RWPE2 (cell line): ENCODE measurements around the gene ATAD5.
"Not testable (repeated sequence)": the region's sequence is repeated elsewhere in the genome, so short reads cannot be mapped to it uniquely, and the experiment has no call there.

ENCODE experiments used
- ATAC-seq: fragments of 200-7000 bp; cut with Tn5 transposase; 3 replicates; pipeline ENCODE4 v1.9.1; 2021; ENCODE audit warnings: low read depth
- DNase-seq: peaks from one replicate; pipeline ENCODE4 v3.0.0-alpha.2; 2020; ENCODE audit warnings: low spot score
- H3K27ac ChIP-seq: fragments of 450-650 bp; 2 replicates; pipeline ENCODE4 v1.5.1; 2017; ENCODE audit warnings: mild to moderate bottlenecking; ENCODE audit not compliant: poor library complexity, severe bottlenecking
- H3K27me3 ChIP-seq: fragments of 250-450 bp; sonication (Bioruptor Pico); 2 replicates; pipeline ENCODE4 v1.5.1; 2021; ENCODE audit warnings: mild to moderate bottlenecking, moderate library complexity; ENCODE audit not compliant: insufficient read depth, poor library complexity, severe bottlenecking
- H3K36me3 ChIP-seq: fragments of 250-450 bp; sonication (Bioruptor Pico); 2 replicates; pipeline ENCODE4 v1.5.1; 2020; ENCODE audit warnings: low read depth, mild to moderate bottlenecking, moderate library complexity
- H3K4me1 ChIP-seq: fragments of 250-450 bp; sonication (Bioruptor Pico); 2 replicates; pipeline ENCODE4 v1.5.1; 2021; ENCODE audit warnings: mild to moderate bottlenecking, moderate library complexity; ENCODE audit not compliant: insufficient read depth, poor library complexity, severe bottlenecking
- H3K4me3 ChIP-seq: fragments of 250-450 bp; sonication (Bioruptor Pico); 2 replicates; pipeline ENCODE4 v1.5.1; 2021; ENCODE audit warnings: mild to moderate bottlenecking, moderate library complexity; ENCODE audit not compliant: severe bottlenecking
- H3K9me3 ChIP-seq: fragments of 250-450 bp; sonication (Bioruptor Pico); 2 replicates; pipeline ENCODE4 v1.5.1; 2021; ENCODE audit warnings: mild to moderate bottlenecking, moderate library complexity; ENCODE audit not compliant: severe bottlenecking
- TF ChIP-seq, protein P1 (sequence below): fragments of 450-650 bp; IDR thresholded peaks from one replicate; pipeline ENCODE4 v1.5.1; 2017; ENCODE audit warnings: mild to moderate bottlenecking, moderate library complexity; ENCODE audit not compliant: poor library complexity, severe bottlenecking

The ATAD5 gene

DNA sequence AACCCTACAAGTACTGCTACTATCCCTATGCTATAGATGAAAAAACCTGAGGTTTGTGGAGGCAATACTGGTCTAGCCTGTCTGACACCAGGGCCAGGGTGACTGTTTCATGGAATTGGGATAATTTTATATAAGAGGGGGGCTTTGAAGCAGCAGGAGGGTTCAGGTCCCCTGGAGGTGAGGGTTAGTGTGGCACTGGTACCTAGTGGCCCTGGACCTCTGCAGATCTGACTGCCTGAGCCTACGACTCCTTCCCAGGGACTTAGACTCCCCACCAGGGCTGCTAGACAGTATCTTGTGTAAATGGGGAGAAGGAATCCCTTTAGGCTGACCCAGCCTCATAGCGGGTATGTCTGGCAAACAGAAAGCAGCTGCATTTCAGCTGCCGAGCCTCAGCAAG is 96.8 kb downstream of the ATAD5 start:
- no peaks in the 10 kb centered on the region for H3K4me1 ChIP-seq
- no peak overlapping the region for H3K27ac ChIP-seq
- no peaks in the 10 kb centered on the region for H3K9me3 ChIP-seq
- peaks cover 9% of the 10 kb centered on the region for H3K27me3 ChIP-seq
- TF ChIP-seq, protein P1, sequence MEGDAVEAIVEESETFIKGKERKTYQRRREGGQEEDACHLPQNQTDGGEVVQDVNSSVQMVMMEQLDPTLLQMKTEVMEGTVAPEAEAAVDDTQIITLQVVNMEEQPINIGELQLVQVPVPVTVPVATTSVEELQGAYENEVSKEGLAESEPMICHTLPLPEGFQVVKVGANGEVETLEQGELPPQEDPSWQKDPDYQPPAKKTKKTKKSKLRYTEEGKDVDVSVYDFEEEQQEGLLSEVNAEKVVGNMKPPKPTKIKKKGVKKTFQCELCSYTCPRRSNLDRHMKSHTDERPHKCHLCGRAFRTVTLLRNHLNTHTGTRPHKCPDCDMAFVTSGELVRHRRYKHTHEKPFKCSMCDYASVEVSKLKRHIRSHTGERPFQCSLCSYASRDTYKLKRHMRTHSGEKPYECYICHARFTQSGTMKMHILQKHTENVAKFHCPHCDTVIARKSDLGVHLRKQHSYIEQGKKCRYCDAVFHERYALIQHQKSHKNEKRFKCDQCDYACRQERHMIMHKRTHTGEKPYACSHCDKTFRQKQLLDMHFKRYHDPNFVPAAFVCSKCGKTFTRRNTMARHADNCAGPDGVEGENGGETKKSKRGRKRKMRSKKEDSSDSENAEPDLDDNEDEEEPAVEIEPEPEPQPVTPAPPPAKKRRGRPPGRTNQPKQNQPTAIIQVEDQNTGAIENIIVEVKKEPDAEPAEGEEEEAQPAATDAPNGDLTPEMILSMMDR = no peak
- no peak overlapping the region for H3K4me3 ChIP-seq
- DNase-seq (no peak), ATAC-seq (no peak)
- H3K36me3 ChIP-seq = no peaks in the 10 kb centered on the region

DNA sequence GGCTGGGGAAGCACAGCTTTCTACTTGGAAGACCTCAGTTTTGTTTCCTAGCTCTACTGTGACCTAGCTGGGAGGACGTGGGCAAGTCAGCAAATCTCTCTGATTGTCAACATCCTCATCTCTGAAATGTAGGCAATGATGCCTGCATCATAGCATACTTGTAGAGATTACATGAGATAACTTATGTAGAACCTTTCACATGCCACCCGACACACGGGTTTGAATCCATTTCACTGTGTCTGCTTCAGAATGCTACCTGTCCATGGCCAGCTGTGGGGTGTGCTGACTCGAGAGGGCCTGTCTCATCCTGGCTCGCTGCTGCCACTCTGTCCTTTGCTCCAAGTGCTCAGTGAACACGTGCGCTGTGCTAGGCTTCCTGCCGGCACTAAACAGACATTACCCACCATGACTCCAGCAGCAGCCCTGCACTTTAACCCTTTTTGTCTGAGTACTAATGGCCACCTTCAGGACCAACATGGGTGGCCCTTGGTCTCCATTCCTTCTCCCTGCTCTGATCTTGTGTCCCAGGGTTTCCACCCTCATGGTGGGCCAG is 97.4 kb downstream of the ATAD5 start:
- TF ChIP-seq, protein P1 = no peak
- Histone ChIP-seq H3K36me3 (no peaks in the 10 kb centered on the region), H3K27ac (no peak overlapping the region), H3K4me3 (no peak overlapping the region), H3K4me1 (no peaks in the 10 kb centered on the region), H3K9me3 (no peaks in the 10 kb centered on the region), H3K27me3 (peaks cover 5% of the 10 kb centered on the region)
- DNase-seq (no peak), ATAC-seq (no peak)

DNA sequence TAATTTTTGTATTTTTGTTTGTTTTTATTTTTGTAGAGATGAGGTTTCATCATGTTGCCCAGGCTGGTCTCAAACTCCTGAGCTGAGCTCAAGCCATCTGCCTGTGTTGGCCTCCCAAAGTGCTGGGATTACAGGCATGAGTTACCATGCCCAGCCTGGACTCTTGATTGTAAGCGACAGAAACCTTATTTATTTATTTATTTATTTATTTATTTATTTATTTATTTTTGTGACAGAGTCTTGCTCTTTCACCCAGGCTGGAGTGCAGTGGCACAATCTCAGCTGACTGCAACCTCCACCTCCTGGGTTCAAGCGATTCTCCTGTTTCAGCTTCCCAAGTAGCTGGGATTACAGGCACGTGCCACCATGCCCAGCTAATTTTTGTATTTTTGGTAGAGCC is 98.1 kb downstream of the ATAD5 start:
- H3K27me3 ChIP-seq, DNase-seq, H3K4me3 ChIP-seq, ATAC-seq, H3K27ac ChIP-seq, H3K9me3 ChIP-seq, H3K36me3 ChIP-seq, H3K4me1 ChIP-seq: not testable (repeated sequence)

DNA sequence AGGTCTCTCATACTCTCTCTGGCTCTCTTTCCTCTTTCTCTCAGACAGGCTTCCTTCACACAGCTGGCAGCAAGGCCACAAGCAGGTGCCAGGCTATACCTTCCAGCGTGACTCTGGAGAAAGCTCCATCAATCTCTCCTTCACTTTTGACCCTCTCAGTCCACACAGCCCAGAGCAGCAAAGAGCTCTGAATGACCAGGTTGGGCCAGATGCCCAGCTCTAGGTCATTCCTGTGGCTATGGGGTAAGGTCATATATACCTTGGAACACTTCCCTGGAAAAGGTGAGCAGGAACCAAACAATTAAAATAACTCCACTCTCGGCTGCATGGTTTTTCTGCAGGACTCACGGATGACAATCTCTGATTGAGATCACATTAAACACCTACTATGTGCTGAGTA is 98.7 kb downstream of the ATAD5 start:
- ATAC-seq (no peak), DNase-seq (no peak)
- no peaks in the 10 kb centered on the region for H3K9me3 ChIP-seq
- TF ChIP-seq, protein P1 = no peak
- H3K27me3 ChIP-seq = no peaks in the 10 kb centered on the region
- no peaks in the 10 kb centered on the region for H3K4me1 ChIP-seq
- no peak overlapping the region for H3K4me3 ChIP-seq
- H3K36me3 ChIP-seq = no peaks in the 10 kb centered on the region
- no peak overlapping the region for H3K27ac ChIP-seq

DNA sequence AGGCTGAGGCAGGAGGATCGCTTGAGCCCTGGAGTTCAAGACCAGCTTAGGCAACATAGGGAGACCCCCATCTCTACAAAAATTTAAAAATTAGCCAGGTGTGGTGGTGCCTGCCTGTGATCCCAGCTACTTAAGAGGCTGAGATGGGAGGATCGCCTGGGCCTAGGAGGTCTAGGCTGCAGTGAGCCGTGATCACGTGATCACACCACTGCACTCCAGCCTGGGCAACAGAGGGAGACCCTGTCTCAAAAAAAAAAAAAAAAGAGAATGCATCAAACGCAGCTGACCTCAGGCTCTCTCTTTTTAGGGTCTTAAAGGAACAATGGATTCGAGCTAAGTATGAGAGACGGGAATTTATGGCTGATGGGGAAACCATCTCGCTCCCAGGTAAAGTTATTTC is 99.8 kb downstream of the ATAD5 start:
- not testable (repeated sequence) for H3K27ac ChIP-seq, H3K4me1 ChIP-seq, H3K9me3 ChIP-seq, H3K36me3 ChIP-seq, DNase-seq, H3K27me3 ChIP-seq, H3K4me3 ChIP-seq, ATAC-seq

DNA sequence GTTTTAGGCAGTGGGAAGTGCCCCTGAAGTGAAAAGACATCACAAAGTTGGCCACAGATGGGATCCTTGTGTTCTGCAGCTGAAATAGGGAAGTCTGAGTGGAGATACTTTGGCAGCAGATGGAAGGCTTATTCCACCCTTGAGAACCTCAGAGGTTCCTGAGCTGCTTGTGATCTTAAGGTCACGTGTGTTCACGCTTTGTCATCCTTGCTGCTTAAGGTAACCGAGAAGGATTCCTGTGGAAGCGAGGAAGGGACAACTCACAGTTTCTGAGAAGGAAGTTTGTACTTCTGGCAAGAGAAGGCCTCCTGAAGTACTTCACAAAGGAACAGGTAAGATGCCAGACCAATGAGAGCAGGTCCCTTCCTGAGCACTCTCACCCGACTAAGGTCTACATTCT is 102.2 kb downstream of the ATAD5 start:
- no peak for DNase-seq
- TF ChIP-seq, protein P1 = no peak

More for the DNA sequence above, 102.2 kb downstream of the ATAD5 start:
- Histone ChIP-seq H3K36me3 (no peaks in the 10 kb centered on the region), H3K9me3 (no peaks in the 10 kb centered on the region), H3K27me3 (no peaks in the 10 kb centered on the region), H3K27ac (no peak overlapping the region), H3K4me3 (no peak overlapping the region), H3K4me1 (no peaks in the 10 kb centered on the region)
- no peak for ATAC-seq
